ENCODE data around the gene EGR4.

Gene EGR4

GRCh38 chr2:73290049-73290839, 3.1 kb downstream of the EGR4 start:
- no peak for DNase-seq (ENCODE audit: low read depth in 2 of 2)

- no peak for DNase-seq (ENCODE audit: low read depth in 2 of 2)
Measured at GRCh38 chr2:73289304-73289703, 4.0 kb downstream of the EGR4 start.

- DNase-seq (ENCODE audit: low read depth in 2 of 2): no peak
Measured at GRCh38 chr2:73286134-73286655, 7.2 kb downstream of the EGR4 start.

GRCh38 chr2:73285159-73285739, 8.1 kb downstream of the EGR4 start:
- no peak for DNase-seq (ENCODE audit: low read depth in 2 of 2)

- DNase-seq (ENCODE audit: low read depth in 2 of 2): peak; percentile 55 to 66
Measured at GRCh38 chr2:73284296-73285158, 8.8 kb downstream of the EGR4 start, which contains the start of gene FBXO41. Gene FBXO41, minus strand, starts transcription at chr2:73284478. Its CDS starts 14,848 bp downstream, at chr2:73269630.

- DNase-seq (ENCODE audit: low read depth in 2 of 2): no peak
Measured at GRCh38 chr2:73283545-73284295, 9.6 kb downstream of the EGR4 start.

GRCh38 chr2:73282924-73283544, 10.3 kb downstream of the EGR4 start:
- no peak for DNase-seq (ENCODE audit: low read depth in 2 of 2)

- DNase-seq (ENCODE audit: low read depth in 2 of 2): no peak
Measured at GRCh38 chr2:73281244-73281643, 12.1 kb downstream of the EGR4 start.

- DNase-seq (ENCODE audit: low read depth in 2 of 2): no peak
Measured at GRCh38 chr2:73279852-73280251, 13.5 kb downstream of the EGR4 start.

GRCh38 chr2:73272270-73272669, 21.1 kb downstream of the EGR4 start:
- DNase-seq (ENCODE audit: low read depth in 2 of 2): no peak

GRCh38 chr2:73269686-73270465, 23.5 kb downstream of the EGR4 start:
- no peak for DNase-seq (ENCODE audit: low read depth in 2 of 2)

GRCh38 chr2:73268830-73269685, 24.3 kb downstream of the EGR4 start:
- DNase-seq (ENCODE audit: low read depth in 2 of 2): peak; percentile 41 to 61

GRCh38 chr2:73268366-73268829, 24.9 kb downstream of the EGR4 start:
- no peak for DNase-seq (ENCODE audit: low read depth in 2 of 2)

GRCh38 chr2:73267008-73267407, 26.3 kb downstream of the EGR4 start:
- DNase-seq (ENCODE audit: low read depth in 2 of 2): no peak

- no peak for DNase-seq (ENCODE audit: low read depth in 2 of 2)
Measured at GRCh38 chr2:73266061-73266901, 27.1 kb downstream of the EGR4 start.

- DNase-seq (ENCODE audit: low read depth in 2 of 2): no peak
Measured at GRCh38 chr2:73265298-73266060, 27.9 kb downstream of the EGR4 start.

- no peak for DNase-seq (ENCODE audit: low read depth in 2 of 2)
Measured at GRCh38 chr2:73264783-73265182, 28.6 kb downstream of the EGR4 start.

- DNase-seq (ENCODE audit: low read depth in 2 of 2): no peak
Measured at GRCh38 chr2:73264332-73264606, 29.1 kb downstream of the EGR4 start.
